Measurements from ENCODE around the gene IKZF2.

DNA sequence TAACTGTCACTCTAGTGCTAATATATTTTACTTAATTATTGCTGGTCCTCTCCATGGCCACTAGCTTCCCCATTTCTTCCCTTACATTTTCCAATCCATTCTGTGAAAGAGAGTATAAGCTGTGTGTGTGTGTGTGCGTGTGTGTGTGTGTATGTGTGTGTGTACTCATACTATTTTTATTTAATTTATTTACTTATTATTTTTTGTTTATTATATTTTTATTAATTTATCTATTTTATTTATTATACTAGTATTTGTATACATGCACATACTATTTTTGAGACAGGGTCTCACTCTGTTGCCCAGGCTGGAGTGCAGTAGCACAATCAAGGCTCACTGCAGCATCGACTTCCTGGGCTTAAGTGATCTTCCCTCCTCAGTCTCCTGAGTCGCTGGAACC is 59.6 kb downstream of the IKZF2 start:
- no peak for TF ChIP-seq EZH2phosphoT487 (IDR thresholded peaks at IDR 0.05; ENCODE audit: borderline replicate concordance, low read length)
- no peak for TF ChIP-seq EZH2 (IDR thresholded peaks at IDR 0.05; ENCODE audit: low read length, unreplicated experiment)

All from PC-3 (cell line).